Lung (tissue), 12 donors: ENCODE measurements around the gene SYNPR. TPM values are rescaled to one million over a fixed set of nuclear protein-coding genes. Genes with fewer than 3 reads are reported as not detected.
A peak's percentile ranks its signal among the peaks of the same experiment; 100 is the strongest.

ENCODE experiments used
- ATAC-seq: fragments of 200-7000 bp; cut with Tn5 transposase; one replicate; pipeline ENCODE4 v1.9.1; 2020; ENCODE audit warnings: moderate number of reproducible peaks; ENCODE audit not compliant: insufficient read depth, low FRiP score
- DNase-seq, 3 donors: peaks; one replicate each; pipeline ENCODE4 v3.0.0-alpha.2; 2013 to 2017
- H3K27ac ChIP-seq, 2 donors: one replicate each; pipeline ENCODE4 v1.5.1; 2013; ENCODE audit warnings: mild to moderate bottlenecking in 2 of 2, moderate library complexity in 2 of 2, control low read depth in 1 of 2, inconsistent platforms in 1 of 2, low read depth in 1 of 2, low read length in 1 of 2
- H3K27me3 ChIP-seq, 3 donors: one replicate each; pipeline ENCODE4 v1.5.1; 2013; ENCODE audit warnings: low read length in 2 of 3; ENCODE audit not compliant: control insufficient read depth in 3 of 3, insufficient read depth in 3 of 3
- H3K36me3 ChIP-seq, 4 donors: one replicate each; pipeline ENCODE4 v1.5.1; 2013; ENCODE audit warnings: low read length in 4 of 4, mild to moderate bottlenecking in 1 of 4, moderate library complexity in 1 of 4; ENCODE audit not compliant: control insufficient read depth in 4 of 4, insufficient read depth in 4 of 4
- H3K4me1 ChIP-seq, 5 donors: one replicate each; pipeline ENCODE4 v1.5.1; 2013; ENCODE audit warnings: low read length in 5 of 5, mild to moderate bottlenecking in 2 of 5, moderate library complexity in 1 of 5; ENCODE audit not compliant: control insufficient read depth in 5 of 5, insufficient read depth in 5 of 5
- H3K4me3 ChIP-seq: one replicate; pipeline ENCODE4 v1.5.1; 2013; ENCODE audit warnings: mild to moderate bottlenecking, control low read depth, moderate library complexity
- H3K9ac ChIP-seq, 2 donors: one replicate each; pipeline ENCODE4 v1.5.1; 2013; ENCODE audit warnings: low read length in 2 of 2, control low read depth in 1 of 2; ENCODE audit not compliant: insufficient read depth in 1 of 2
- H3K9me3 ChIP-seq, 4 donors: one replicate each; pipeline ENCODE4 v1.5.1; 2013; ENCODE audit warnings: low read length in 3 of 4, mild to moderate bottlenecking in 1 of 4, moderate library complexity in 1 of 4; ENCODE audit not compliant: control insufficient read depth in 4 of 4, insufficient read depth in 3 of 4
- WGBS, 2 donors: extraction: QIAGEN DNeasy Blood & Tissue Kit; methylation state at CpG; one replicate each; pipeline ENCODE4 v1.1.7; 2013; 5-methylcytosine and 5-hydroxymethylcytosine counted together
- polyA plus RNA-seq, 2 donors: library from polyadenylated mRNA; stranded (reverse); fragments of 200-250 nt; gene quantifications; one replicate each; pipeline ENCODE4 v1.2.1, GENCODE V29; 2013
- total RNA-seq, 2 donors: library from RNA; depleted of rRNA in 1 of 2; stranded (reverse); fragments of >200 nt in 1 of 2; gene quantifications; one replicate each; pipeline ENCODE4 v1.2.1, GENCODE V29; 2014 to 2021
- TF ChIP-seq, protein P1 (sequence below): IDR thresholded peaks from 2 replicates; pipeline ENCODE4 v1.5.1; 2012; ENCODE audit warnings: mild to moderate bottlenecking; ENCODE audit errors: control extremely low read depth, extremely low read depth
- donor health status: control.
- donor health status: control.
- donor health status: Bipolar disorder and iron deficiency.
- donor health status: healthy.
- donor health status: DM: yes; HTN: yes; CAD: no.

The SYNPR gene
- total and polyA plus RNA-seq, 4 donors = 0.43 TPM; not detected in 3

DNA sequence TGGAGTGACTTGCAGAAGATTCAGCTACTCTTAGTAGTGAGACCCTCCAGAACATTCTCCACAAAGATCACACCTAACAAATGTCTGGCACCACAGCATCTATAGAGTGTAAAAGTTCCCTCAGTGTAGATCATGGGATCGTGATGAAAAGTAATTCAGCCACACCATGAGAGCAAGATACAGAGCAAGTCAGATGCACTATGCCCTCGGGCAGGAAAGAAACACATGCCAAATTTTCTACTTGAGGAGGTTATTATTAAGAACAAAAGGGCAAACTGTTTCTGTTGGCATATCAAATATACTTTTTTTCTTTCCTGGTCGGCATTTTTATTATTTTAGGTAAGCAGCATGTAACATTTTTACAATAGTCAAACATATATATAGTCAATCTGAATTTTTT lies 329.6 kb downstream of the SYNPR start:
- no peak for ATAC-seq
- Histone ChIP-seq H3K9ac (no peak overlapping the region), H3K27ac (no peak overlapping the region), H3K4me1 (no peaks in the 10 kb centered on the region), H3K27me3 (no peaks in the 10 kb centered on the region), H3K4me3 (no peak overlapping the region), H3K36me3 (no peaks in the 10 kb centered on the region), H3K9me3 (no peaks in the 10 kb centered on the region)
- no peak for DNase-seq
- TF ChIP-seq, protein P1, sequence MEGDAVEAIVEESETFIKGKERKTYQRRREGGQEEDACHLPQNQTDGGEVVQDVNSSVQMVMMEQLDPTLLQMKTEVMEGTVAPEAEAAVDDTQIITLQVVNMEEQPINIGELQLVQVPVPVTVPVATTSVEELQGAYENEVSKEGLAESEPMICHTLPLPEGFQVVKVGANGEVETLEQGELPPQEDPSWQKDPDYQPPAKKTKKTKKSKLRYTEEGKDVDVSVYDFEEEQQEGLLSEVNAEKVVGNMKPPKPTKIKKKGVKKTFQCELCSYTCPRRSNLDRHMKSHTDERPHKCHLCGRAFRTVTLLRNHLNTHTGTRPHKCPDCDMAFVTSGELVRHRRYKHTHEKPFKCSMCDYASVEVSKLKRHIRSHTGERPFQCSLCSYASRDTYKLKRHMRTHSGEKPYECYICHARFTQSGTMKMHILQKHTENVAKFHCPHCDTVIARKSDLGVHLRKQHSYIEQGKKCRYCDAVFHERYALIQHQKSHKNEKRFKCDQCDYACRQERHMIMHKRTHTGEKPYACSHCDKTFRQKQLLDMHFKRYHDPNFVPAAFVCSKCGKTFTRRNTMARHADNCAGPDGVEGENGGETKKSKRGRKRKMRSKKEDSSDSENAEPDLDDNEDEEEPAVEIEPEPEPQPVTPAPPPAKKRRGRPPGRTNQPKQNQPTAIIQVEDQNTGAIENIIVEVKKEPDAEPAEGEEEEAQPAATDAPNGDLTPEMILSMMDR = no peak
- 75 to 85% methylated on average over 3 of the region's 3 CpGs for WGBS, 2 donors

DNA sequence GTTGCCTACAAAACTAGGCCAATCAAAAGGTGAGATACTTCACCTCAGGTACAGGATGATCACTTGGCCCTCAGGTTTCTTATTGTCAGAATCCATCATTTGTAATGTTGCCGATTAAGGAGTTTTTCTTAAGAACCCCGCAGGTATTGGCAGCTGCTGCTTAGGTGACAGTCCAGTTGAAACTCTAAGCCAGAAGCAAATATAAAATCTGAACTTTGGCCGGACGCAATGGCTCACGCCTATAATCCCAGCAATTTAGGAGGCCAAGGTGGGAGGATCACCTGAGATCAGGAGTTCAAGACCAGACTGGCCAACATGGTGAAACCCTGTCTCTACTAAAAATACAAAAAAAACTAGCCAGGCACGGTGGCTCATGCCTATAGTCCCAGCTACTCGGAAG lies 331.3 kb downstream of the SYNPR start:
- H3K36me3 ChIP-seq = no peaks in the 10 kb centered on the region
- H3K9ac ChIP-seq = no peak overlapping the region
- WGBS, 2 donors = 88 to 92% methylated on average over 7 of the region's 7 CpGs
- ATAC-seq = no peak
- no peak overlapping the region for H3K27ac ChIP-seq
- TF ChIP-seq, protein P1 = no peak
- H3K27me3 ChIP-seq = no peaks in the 10 kb centered on the region
- DNase-seq = no peak
- H3K4me3 ChIP-seq = no peak overlapping the region
- H3K4me1 ChIP-seq = no peaks in the 10 kb centered on the region
- no peaks in the 10 kb centered on the region for H3K9me3 ChIP-seq

DNA sequence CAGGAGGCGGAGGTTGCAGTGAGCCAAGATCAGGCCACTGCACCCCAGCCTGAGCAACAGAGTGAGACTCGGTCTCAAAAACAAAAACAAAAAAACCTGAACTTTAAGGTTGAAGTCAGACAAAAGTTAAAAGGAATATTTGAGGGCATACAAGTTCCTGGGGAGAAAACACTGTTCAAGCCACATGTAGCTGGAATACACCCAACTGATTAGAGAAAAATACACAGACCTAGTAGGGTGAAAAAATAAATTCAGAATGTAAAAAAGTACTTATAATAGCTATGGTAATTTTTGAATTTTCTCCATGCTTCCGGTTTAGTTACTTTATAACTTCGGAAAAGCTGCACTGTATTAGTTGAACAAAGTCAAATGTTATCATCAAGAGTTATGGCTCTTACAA lies 331.7 kb downstream of the SYNPR start:
- H3K9me3 ChIP-seq = no peaks in the 10 kb centered on the region
- no peak overlapping the region for H3K27ac ChIP-seq
- TF ChIP-seq, protein P1 = no peak
- WGBS, 2 donors = 84 to 91% methylated on average over 4 of the region's 4 CpGs
- H3K36me3 ChIP-seq = no peaks in the 10 kb centered on the region
- DNase-seq (peak in 1 of 3 donors; percentile 5), ATAC-seq (no peak)
- H3K9ac ChIP-seq = no peak overlapping the region
- H3K27me3 ChIP-seq = no peaks in the 10 kb centered on the region
- H3K4me3 ChIP-seq = no peak overlapping the region
- H3K4me1 ChIP-seq = no peaks in the 10 kb centered on the region

DNA sequence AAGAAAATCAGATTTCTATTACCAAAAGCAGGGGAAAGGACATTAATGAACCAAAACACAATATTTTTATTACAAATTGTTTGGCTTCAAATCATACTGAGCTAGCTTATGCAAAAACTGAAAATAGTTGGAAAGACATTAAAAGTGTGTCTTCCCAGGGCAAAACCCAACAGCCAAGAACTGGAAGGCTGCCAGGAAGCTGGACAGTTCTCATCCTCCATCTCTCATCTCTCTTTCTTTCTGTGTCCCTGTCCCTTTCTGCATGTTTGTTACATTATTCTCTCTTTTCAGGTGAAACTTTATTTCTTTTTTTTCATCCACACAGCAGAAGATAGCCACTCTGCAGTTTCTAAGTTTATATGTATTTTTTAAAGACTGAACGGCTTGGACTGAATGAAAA lies 333.3 kb downstream of the SYNPR start:
- DNase-seq (peak in 1 of 3 donors; percentile 13), ATAC-seq (no peak)
- no peaks in the 10 kb centered on the region for H3K9me3 ChIP-seq
- TF ChIP-seq, protein P1 = no peak
- H3K27ac ChIP-seq = no peak overlapping the region
- H3K4me1 ChIP-seq = no peaks in the 10 kb centered on the region
- no peaks in the 10 kb centered on the region for H3K36me3 ChIP-seq
- no peak overlapping the region for H3K9ac ChIP-seq
- 86 to 88% methylated on average over 1 of the region's 1 CpG for WGBS, 2 donors
- no peaks in the 10 kb centered on the region for H3K27me3 ChIP-seq
- no peak overlapping the region for H3K4me3 ChIP-seq
